IgD-negative memory B cell (primary cell): Measurements from ENCODE around the gene NFKB1. TPM values are rescaled to one million over a fixed set of nuclear protein-coding genes. Genes with fewer than 3 reads are reported as not detected.

Experiments used
- H3K27ac Mint-ChIP-seq, 3 donors: one replicate each; pipeline ENCODE4 v1.8.0; 2020 to 2022; ENCODE audit warnings: mild to moderate bottlenecking in 3 of 3, mixed read lengths in 3 of 3, moderate library complexity in 1 of 3
- H3K27me3 Mint-ChIP-seq: one replicate; pipeline ENCODE4 v1.8.0; 2021; ENCODE audit warnings: mixed read lengths
- H3K36me3 Mint-ChIP-seq: one replicate; pipeline ENCODE4 v1.8.0; 2020; ENCODE audit warnings: mild to moderate bottlenecking, mixed read lengths
- H3K4me1 Mint-ChIP-seq, 3 donors: one replicate each; pipeline ENCODE4 v1.8.0; 2020 to 2022; ENCODE audit warnings: mixed read lengths in 3 of 3, mild to moderate bottlenecking in 1 of 3
- H3K4me3 Mint-ChIP-seq, 4 donors: one replicate each; pipeline ENCODE4 v1.8.0; 2020 to 2022; ENCODE audit warnings: mild to moderate bottlenecking in 4 of 4, mixed read lengths in 4 of 4, moderate library complexity in 3 of 4
- H3K9me3 Mint-ChIP-seq, 3 donors: one replicate each; pipeline ENCODE4 v1.8.0; 2020 to 2021; ENCODE audit warnings: mixed read lengths in 3 of 3, mild to moderate bottlenecking in 1 of 3
- polyA plus RNA-seq: library from polyadenylated mRNA; unstranded; fragments of 300-500 nt; fragmentation: Illumina TruSeq; gene quantifications from one replicate; pipeline ENCODE4 v1.2.3, GENCODE V29; 2021

The NFKB1 gene
- polyA plus RNA-seq, 1 donor from 2014 or later = 10.4 TPM

GRCh38 chr4:102641793-102642192 lies 140.6 kb downstream of the NFKB1 start:
- H3K27ac Mint-ChIP-seq = no peak overlapping the region
- H3K9me3 Mint-ChIP-seq = no peaks in the 10 kb centered on the region
- H3K36me3 Mint-ChIP-seq = peaks cover 6% of the 10 kb centered on the region
- no peaks in the 10 kb centered on the region for H3K4me1 Mint-ChIP-seq
- no peak overlapping the region for H3K4me3 Mint-ChIP-seq
- H3K27me3 Mint-ChIP-seq = no peaks in the 10 kb centered on the region

DNA sequence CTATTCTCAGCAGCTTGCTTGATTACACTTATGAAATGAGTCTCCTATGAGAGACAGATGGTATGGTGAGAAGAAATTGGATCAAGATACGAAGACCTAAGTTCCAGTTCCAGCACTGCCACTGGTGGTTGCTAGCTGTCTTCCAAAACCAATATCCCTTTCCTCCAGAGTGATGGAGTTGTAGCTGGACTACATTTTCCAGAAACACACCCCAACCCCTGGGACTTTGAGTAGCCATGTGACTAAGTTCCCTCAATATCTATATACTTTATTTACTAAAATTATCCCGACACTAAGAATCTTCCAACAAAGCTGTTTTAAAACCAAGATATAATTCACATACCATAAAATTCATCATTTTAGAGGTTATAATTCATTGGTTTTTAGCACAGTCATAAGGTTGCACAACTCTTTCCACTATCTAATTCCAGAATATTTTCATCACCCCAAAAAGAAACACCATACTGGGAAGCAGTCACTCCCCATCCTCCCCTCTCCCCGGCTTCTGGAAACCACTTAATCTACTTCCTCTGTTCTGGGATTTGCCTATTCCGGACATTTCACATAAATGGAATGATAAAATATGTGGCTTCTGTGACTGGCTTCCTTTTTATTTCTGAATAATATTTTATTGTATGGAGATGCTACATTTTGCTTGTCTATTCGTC lies 141.6 kb downstream of the NFKB1 start:
- H3K36me3 Mint-ChIP-seq = peaks cover 6% of the 10 kb centered on the region
- H3K4me1 Mint-ChIP-seq = no peaks in the 10 kb centered on the region

GRCh38 chr4:102647117-102647516 lies 146.0 kb downstream of the NFKB1 start:
- Mint-ChIP-seq H3K4me1 (peaks cover 0 to 1% (median 0%) of the 10 kb centered on the region in 3 donors), H3K9me3 (no peaks in the 10 kb centered on the region), H3K36me3 (peaks cover 7% of the 10 kb centered on the region), H3K4me3 (no peak overlapping the region), H3K27ac (no peak overlapping the region), H3K27me3 (no peaks in the 10 kb centered on the region)

More for the DNA sequence above, 141.6 kb downstream of the NFKB1 start:
- Mint-ChIP-seq H3K9me3 (no peaks in the 10 kb centered on the region), H3K4me3 (no peak overlapping the region), H3K27ac (peak overlapping the region in 1 of 3 donors; percentile 54), H3K27me3 (no peaks in the 10 kb centered on the region)

DNA sequence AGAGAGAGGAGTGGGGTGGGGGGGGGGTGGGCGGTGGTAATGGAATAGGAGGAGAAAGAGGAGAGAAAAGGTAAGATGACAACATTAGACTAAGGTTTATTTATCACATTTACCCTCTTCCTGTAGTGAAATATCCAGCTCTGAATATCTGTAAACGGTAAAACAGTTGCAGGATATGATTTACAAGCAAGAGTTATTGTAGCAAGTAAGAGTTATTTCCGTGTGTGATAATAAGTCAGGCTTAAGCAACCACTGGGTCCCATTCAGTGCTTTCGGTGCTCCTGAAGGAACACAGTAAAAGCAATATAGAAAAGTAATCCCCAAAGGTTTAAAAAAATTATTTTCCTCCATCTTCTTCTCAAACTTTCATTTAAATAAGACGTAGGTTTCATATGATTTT lies 156.0 kb downstream of the NFKB1 start:
- peaks cover 6% of the 10 kb centered on the region for H3K36me3 Mint-ChIP-seq
- H3K27me3 Mint-ChIP-seq = no peaks in the 10 kb centered on the region
- no peak overlapping the region for H3K4me3 Mint-ChIP-seq
- H3K4me1 Mint-ChIP-seq = no peaks in the 10 kb centered on the region
- no peak overlapping the region for H3K27ac Mint-ChIP-seq
- no peaks in the 10 kb centered on the region for H3K9me3 Mint-ChIP-seq

DNA sequence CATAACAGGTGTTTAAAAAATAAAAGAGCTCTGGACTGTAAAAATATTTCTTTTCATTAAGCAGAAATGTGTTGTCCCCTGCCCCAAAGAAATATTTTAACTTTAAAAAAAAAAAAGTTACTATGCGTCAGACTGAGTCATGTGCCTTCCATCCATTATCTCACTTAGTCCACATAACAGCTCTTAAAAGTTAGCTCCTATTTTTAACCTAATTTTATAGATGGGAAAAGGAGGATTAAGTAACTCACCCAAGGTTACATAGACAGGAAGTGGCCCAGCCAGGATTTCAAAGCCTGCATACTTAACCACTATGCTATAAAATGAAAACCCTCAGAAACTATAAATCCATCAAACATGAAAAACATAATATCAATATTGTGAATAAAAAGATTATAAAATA lies 161.9 kb downstream of the NFKB1 start:
- Mint-ChIP-seq H3K4me1 (no peaks in the 10 kb centered on the region), H3K36me3 (peaks cover 5% of the 10 kb centered on the region), H3K27me3 (no peaks in the 10 kb centered on the region), H3K27ac (no peak overlapping the region), H3K4me3 (no peak overlapping the region), H3K9me3 (no peaks in the 10 kb centered on the region)

DNA sequence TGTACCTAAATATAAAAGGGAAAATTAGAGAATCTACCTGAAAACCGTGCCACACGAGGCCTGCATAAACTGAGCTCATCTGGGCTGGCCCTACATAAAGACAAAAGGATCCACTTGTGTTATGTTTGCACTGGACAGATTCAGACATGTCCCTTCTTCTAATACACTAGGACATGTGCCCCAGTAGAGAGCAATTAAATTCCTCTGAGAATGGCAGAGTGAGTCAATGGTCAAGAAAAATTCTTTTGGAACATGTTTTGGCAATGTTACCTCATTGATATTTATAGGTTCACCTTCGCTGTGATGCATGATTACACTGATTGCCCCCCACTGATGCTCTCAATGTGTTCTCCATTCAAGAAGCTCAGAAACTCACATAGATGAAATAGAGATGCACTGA lies 164.4 kb downstream of the NFKB1 start:
- no peak overlapping the region for H3K27ac Mint-ChIP-seq
- H3K4me3 Mint-ChIP-seq = no peak overlapping the region
- no peaks in the 10 kb centered on the region for H3K4me1 Mint-ChIP-seq
- no peaks in the 10 kb centered on the region for H3K9me3 Mint-ChIP-seq
- H3K27me3 Mint-ChIP-seq = no peaks in the 10 kb centered on the region
- peaks cover 5% of the 10 kb centered on the region for H3K36me3 Mint-ChIP-seq

Other genes starting within 250 kb of the NFKB1 start
- 4.3 TPM for gene SLC39A8, start 155.9 kb upstream of the NFKB1 start, polyA plus RNA-seq